T-helper 2 cell treated with Interferon-gamma antibody and Interleukin-4, amounts not matched to agents 100 ng/mL and 5 ng/mL, for 36 hours (primary cell): ENCODE measurements around the gene ZBTB17. TPM values are rescaled to one million over a fixed set of nuclear protein-coding genes. Genes with fewer than 3 reads are reported as not detected.

Source experiments
- intact Hi-C: fragments of 100-400 bp; cut with micrococcal nuclease; formaldehyde crosslinking; loops from one replicate; pipeline ENCODE4 v1.15.1; 2023
- total RNA-seq: library from RNA; stranded (reverse); gene quantifications from 2 replicates; pipeline ENCODE4 v1.2.3, GENCODE V29; 2022

Gene ZBTB17
- total RNA-seq, 1 donor from 2014 or later = 35.3 TPM

- intact Hi-C loops = no loop called here
Observed at GRCh38 chr1:15962176-15962575, 13.7 kb downstream of the ZBTB17 start.

GRCh38 chr1:15961492-15961891 lies 14.4 kb downstream of the ZBTB17 start:
- intact Hi-C loops = no loop called here

- intact Hi-C loops = no loop called here
Observed at GRCh38 chr1:15960808-15961207, 15.1 kb downstream of the ZBTB17 start.

- intact Hi-C loops = no loop called here
Observed at GRCh38 chr1:15959827-15960446, 16.0 kb downstream of the ZBTB17 start.

GRCh38 chr1:15959424-15959823 lies 16.5 kb downstream of the ZBTB17 start:
- intact Hi-C loops = no loop called here

GRCh38 chr1:15958793-15959192 lies 17.1 kb downstream of the ZBTB17 start:
- intact Hi-C loops = no loop called here

GRCh38 chr1:15958111-15958510 lies 17.8 kb downstream of the ZBTB17 start:
- intact Hi-C loops = no loop called here

GRCh38 chr1:15957221-15958095 lies 18.4 kb downstream of the ZBTB17 start:
- intact Hi-C loops = no loop called here

- intact Hi-C loops = no loop called here
Observed at GRCh38 chr1:15956150-15956549, 19.8 kb downstream of the ZBTB17 start.

GRCh38 chr1:15955552-15955951 lies 20.3 kb downstream of the ZBTB17 start:
- intact Hi-C loops = no loop called here

GRCh38 chr1:15954316-15954715 lies 21.6 kb downstream of the ZBTB17 start:
- intact Hi-C loops = no loop called here

- intact Hi-C loops = no loop called here
Observed at GRCh38 chr1:15953791-15954241, 22.1 kb downstream of the ZBTB17 start.

GRCh38 chr1:15953294-15953771 lies 22.6 kb downstream of the ZBTB17 start:
- intact Hi-C loops = no loop called here

GRCh38 chr1:15952317-15953258 lies 23.3 kb downstream of the ZBTB17 start:
- intact Hi-C loops = no loop called here

GRCh38 chr1:15951341-15952153 lies 24.4 kb downstream of the ZBTB17 start:
- intact Hi-C loops = loop anchor here (1.0 kb wide), 1 partner anchor 15 kb away; no protein-coding TSS in a partner anchor

GRCh38 chr1:15950763-15951295 lies 25.1 kb downstream of the ZBTB17 start:
- intact Hi-C loops = loop anchor here (1.0 kb wide), 1 partner anchor 15 kb away; no protein-coding TSS in a partner anchor

GRCh38 chr1:15950302-15950701 lies 25.6 kb downstream of the ZBTB17 start:
- intact Hi-C loops = no loop called here

GRCh38 chr1:15949453-15950245 lies 26.3 kb downstream of the ZBTB17 start:
- intact Hi-C loops = no loop called here
